OCI-LY3 (cell line): ENCODE measurements around the gene CCDC201.

Experiments
- H2AFZ ChIP-seq: fragments of 200-600, 300-600 bp; shearing (Covaris generic); 2 replicates; pipeline ENCODE4 v1.6.0; 2014; ENCODE audit warnings: antibody characterized with exemption, low read depth, low read length
- H3K27ac ChIP-seq: fragments of 200-600, 300-600 bp; sonication (generic); 2 replicates; pipeline ENCODE4 v1.5.1; 2014; ENCODE audit warnings: mild to moderate bottlenecking, low read length, moderate library complexity, mixed read lengths
- H3K27me3 ChIP-seq: fragments of 200-600, 300-600 bp; sonication (generic); 2 replicates; pipeline ENCODE4 v1.6.1; 2014; ENCODE audit warnings: low read depth, low read length, mixed read lengths
- H3K36me3 ChIP-seq: fragments of 200-600, 300-600 bp; sonication (generic); replicated peaks from 2 replicates; pipeline ENCODE3; 2014; ENCODE audit warnings: low read depth, low read length, mixed read lengths
- H3K4me1 ChIP-seq: fragments of 300-600, 200-600 bp; sonication (generic); 2 replicates; pipeline ENCODE4 v1.6.1; 2014; ENCODE audit warnings: low read length, mixed read lengths
- H3K4me2 ChIP-seq: fragments of 200-600, 300-600 bp; sonication (generic); 2 replicates; pipeline ENCODE4 v1.6.1; 2014; ENCODE audit warnings: low read length, mixed read lengths
- H3K4me3 ChIP-seq: fragments of 300-600, 200-600 bp; sonication (generic); 2 replicates; pipeline ENCODE4 v1.5.1; 2014; ENCODE audit warnings: antibody characterized with exemption, mild to moderate bottlenecking, low read length, moderate library complexity
- H3K79me2 ChIP-seq: fragments of 300-600, 200-600 bp; shearing (Covaris generic); 2 replicates; pipeline ENCODE4 v1.6.1; 2014; ENCODE audit warnings: mild to moderate bottlenecking, low read length, mixed read lengths
- H3K9ac ChIP-seq: fragments of 300-600, 200-600 bp; shearing (Covaris generic); 2 replicates; pipeline ENCODE4 v1.6.0; 2014; ENCODE audit warnings: mild to moderate bottlenecking, low read length, moderate library complexity
- H3K9me3 ChIP-seq: fragments of 200-600, 300-600 bp; shearing (Covaris generic); 2 replicates; pipeline ENCODE4 v1.6.1; 2014; ENCODE audit warnings: low read length, mixed read lengths; ENCODE audit not compliant: insufficient read depth
- H4K20me1 ChIP-seq: fragments of 200-600, 300-600 bp; sonication (generic); 2 replicates; pipeline ENCODE4 v1.6.1; 2016; ENCODE audit warnings: low read length, mixed read lengths; ENCODE audit not compliant: insufficient read depth
- EZH2phosphoT487 ChIP-seq: fragments of 200-600 bp; shearing (Covaris generic); IDR thresholded peaks from 2 replicates; pipeline ENCODE4 v1.6.1; 2018; ENCODE audit warnings: antibody characterized with exemption, mixed run types, low read depth
- TF ChIP-seq, protein P1 (sequence below): fragments of 200-600, 300-600 bp; sonication (generic); IDR thresholded peaks from 2 replicates; pipeline ENCODE4 v1.5.1; 2014; ENCODE audit warnings: antibody characterized with exemption, low read length, low read depth

Gene CCDC201

DNA sequence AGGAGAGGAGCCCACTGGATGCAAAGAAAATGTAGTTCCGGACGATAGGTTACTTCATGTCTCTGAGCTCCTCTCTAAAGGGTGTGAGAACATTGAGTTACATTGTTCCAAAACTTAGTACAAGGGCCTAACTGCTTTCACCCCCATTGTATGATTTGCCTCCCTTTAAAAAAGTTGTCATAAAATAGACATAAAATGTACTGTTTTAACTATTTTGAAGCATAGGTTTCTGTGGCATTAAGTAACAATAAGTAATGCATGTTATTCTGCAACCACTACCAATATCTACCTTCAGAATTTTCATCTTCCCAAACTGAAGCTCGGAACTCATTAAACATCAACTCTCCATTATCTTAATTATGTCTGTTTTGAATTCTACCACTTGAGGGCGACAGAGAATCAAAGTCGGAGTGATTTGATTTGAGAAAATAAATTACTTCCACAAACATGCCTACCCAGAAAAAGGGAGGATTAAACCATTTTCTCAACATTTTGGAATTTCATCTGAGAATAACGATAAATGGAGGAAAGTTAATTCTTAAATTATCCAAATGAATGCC is 18.1 kb upstream of the CCDC201 start:
- Histone ChIP-seq H3K4me3 (no peak overlapping the region), H3K9ac (no peak overlapping the region)

DNA sequence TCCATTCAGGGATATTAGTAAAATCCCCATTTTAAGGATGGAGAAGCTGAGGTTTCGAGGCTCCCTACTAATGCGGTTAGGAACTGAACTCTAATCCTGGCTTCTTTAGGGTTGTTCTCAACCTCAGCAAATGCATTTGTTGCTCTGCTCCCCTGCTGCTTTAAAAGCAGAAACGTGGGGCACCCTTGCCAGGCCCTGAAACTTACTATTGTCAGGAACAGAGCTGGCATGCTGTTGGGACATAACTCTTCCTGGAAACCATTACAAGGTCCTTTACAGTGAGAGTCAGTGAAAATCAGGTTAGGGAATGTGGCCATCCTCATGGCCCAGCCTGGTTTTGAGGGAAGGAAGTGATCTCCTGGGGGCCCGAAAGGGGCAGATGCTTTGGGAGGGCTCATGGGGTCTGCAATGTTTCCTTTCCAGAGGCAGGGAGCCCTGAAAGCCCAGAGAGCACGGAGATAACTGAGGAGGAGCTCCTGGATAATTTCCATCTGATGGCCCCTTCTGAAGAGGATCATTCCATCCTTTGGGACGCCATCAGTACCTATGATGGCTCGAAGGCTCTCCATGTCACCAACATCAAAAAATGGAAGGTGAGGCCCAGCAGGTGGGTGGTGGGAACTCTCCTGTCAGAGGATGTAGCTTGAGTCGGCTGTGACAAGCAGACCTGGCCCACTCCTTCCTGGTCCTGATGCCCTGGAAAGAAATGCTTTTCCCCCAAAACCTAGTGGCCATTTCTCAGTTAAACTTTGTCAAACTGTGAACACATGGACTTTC is 17.4 kb upstream of the CCDC201 start:
- Histone ChIP-seq H3K27me3 (peaks cover 4% of the 10 kb centered on the region; the same call in 1 of the 2 replicates), H3K79me2 (no peaks in the 10 kb centered on the region), H3K4me2 (no peak overlapping the region), H3K27ac (no peak overlapping the region), H3K4me1 (no peaks in the 10 kb centered on the region), H3K36me3 (no peaks in the 10 kb centered on the region), H2AFZ (no peak overlapping the region), H3K9me3 (no peaks in the 10 kb centered on the region), H3K9ac (no peak overlapping the region), H4K20me1 (no peaks in the 10 kb centered on the region), H3K4me3 (no peak overlapping the region)
- TF ChIP-seq, protein P1, sequence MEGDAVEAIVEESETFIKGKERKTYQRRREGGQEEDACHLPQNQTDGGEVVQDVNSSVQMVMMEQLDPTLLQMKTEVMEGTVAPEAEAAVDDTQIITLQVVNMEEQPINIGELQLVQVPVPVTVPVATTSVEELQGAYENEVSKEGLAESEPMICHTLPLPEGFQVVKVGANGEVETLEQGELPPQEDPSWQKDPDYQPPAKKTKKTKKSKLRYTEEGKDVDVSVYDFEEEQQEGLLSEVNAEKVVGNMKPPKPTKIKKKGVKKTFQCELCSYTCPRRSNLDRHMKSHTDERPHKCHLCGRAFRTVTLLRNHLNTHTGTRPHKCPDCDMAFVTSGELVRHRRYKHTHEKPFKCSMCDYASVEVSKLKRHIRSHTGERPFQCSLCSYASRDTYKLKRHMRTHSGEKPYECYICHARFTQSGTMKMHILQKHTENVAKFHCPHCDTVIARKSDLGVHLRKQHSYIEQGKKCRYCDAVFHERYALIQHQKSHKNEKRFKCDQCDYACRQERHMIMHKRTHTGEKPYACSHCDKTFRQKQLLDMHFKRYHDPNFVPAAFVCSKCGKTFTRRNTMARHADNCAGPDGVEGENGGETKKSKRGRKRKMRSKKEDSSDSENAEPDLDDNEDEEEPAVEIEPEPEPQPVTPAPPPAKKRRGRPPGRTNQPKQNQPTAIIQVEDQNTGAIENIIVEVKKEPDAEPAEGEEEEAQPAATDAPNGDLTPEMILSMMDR: no peak
- no peak for TF ChIP-seq EZH2phosphoT487

More for the DNA sequence above, 18.1 kb upstream of the CCDC201 start:
- no peaks in the 10 kb centered on the region for H3K79me2 ChIP-seq
- H3K4me2 ChIP-seq: no peak overlapping the region
- H4K20me1 ChIP-seq: no peaks in the 10 kb centered on the region
- no peaks in the 10 kb centered on the region for H3K36me3 ChIP-seq
- H3K27ac ChIP-seq: no peak overlapping the region
- peaks cover 5% of the 10 kb centered on the region; the same call in 1 of the 2 replicates for H3K27me3 ChIP-seq
- TF ChIP-seq, protein P1: peak; percentile 77
- TF ChIP-seq EZH2phosphoT487: no peak
- no peak overlapping the region for H2AFZ ChIP-seq
- H3K4me1 ChIP-seq: no peaks in the 10 kb centered on the region
- no peaks in the 10 kb centered on the region for H3K9me3 ChIP-seq

DNA sequence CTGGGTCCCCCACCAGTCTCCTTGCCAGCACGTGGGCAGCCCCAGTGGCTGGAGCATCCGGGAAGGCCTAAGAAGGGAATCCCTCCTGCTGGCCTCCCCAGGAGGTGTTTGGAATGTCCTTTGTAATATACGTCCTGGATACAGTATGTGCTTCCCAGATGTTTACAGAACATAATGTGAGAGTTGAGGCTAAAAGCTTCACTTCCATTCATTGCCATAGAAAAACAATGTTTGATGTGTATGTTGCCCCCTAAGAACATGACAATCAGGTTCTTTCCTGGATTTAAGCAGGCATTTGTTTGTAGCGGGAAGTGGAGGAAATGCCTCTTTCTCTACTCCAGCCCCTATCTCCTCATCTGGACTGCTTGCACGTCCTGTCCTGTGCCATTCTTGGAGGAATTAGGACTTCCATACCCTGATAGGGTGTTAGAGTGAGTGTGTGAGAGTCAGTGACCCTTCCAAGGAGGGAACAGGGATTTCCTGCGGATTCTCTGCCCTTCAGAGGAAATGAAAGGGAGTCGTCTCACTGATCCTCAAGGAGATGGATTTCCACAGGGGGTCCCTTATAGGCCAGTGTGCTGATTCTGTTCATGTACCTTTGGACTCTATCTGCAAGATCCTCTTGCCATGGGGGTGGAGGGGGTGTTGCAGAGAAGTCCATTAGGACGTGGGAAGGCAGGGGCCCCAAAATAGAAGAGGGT is 16.6 kb upstream of the CCDC201 start:
- no peak overlapping the region for H3K4me3 ChIP-seq
- no peak overlapping the region for H2AFZ ChIP-seq

More for the DNA sequence above, 16.6 kb upstream of the CCDC201 start:
- Histone ChIP-seq H3K9ac (no peak overlapping the region), H3K4me1 (no peaks in the 10 kb centered on the region), H3K27ac (no peak overlapping the region), H3K79me2 (no peaks in the 10 kb centered on the region), H4K20me1 (no peaks in the 10 kb centered on the region), H3K27me3 (peaks cover 4% of the 10 kb centered on the region; the same call in 1 of the 2 replicates), H3K36me3 (no peaks in the 10 kb centered on the region), H3K4me2 (no peak overlapping the region), H3K9me3 (no peaks in the 10 kb centered on the region)
- TF ChIP-seq, protein P1: no peak
- TF ChIP-seq EZH2phosphoT487: no peak
